Myometrial cell (primary cell): Measurements from ENCODE around the gene MAML3. TPM values are rescaled to one million over a fixed set of nuclear protein-coding genes. Genes with fewer than 3 reads are reported as not detected.

ENCODE experiments used
- total RNA-seq: library from RNA; depleted of rRNA; stranded (reverse); fragments of >200 nt; gene quantifications from 2 replicates; pipeline ENCODE4 v1.2.3, GENCODE V29; 2015

The MAML3 gene
- total RNA-seq = 1.2 and 4.3 TPM in 2 replicates

GRCh38 chr4:140153718-140154571 lies at the start of gene MAML3:
TSS of gene MAML3 (minus strand) at chr4:140154184. CDS start at chr4:140153327, 857 bp downstream.

Other genes with a start within 250 kb of the MAML3 start
- gene SCOC, start 219.5 kb upstream of the MAML3 start, total RNA-seq = 61.4 and 79.9 TPM in 2 replicates